GM12878 (cell line): ENCODE data around the gene MID1.

Experiments used
- BMI1 ChIP-seq: fragments of 450-650 bp; IDR thresholded peaks from 2 replicates; pipeline ENCODE4 v1.6.1; 2016; ENCODE audit warnings: mild to moderate bottlenecking, moderate library complexity, borderline replicate concordance
- CREB1 ChIP-seq: IDR thresholded peaks from 2 replicates; pipeline ENCODE4 v1.6.1; 2012; ENCODE audit warnings: low read depth, mild to moderate bottlenecking, inconsistent platforms
- CTCF ChIP-seq, 3 experiments: IDR thresholded peaks in 2 of 3; conservative IDR thresholded peaks in 1 of 3; 2 replicates each; pipeline ENCODE4 v1.5.1; 2011; ENCODE audit warnings: low read depth in 3 of 3, low read length in 3 of 3, mild to moderate bottlenecking in 3 of 3, control low read depth in 2 of 3, moderate library complexity in 2 of 3, inconsistent platforms in 1 of 3, mixed read lengths in 1 of 3; ENCODE audit not compliant: control insufficient read depth in 2 of 3, insufficient read depth in 1 of 3; ENCODE audit errors: extremely low read depth in 1 of 3
- EZH2 ChIP-seq: IDR thresholded peaks from 2 replicates; pipeline ENCODE4 v1.6.1; 2012; ENCODE audit warnings: low read depth, mild to moderate bottlenecking, control low read depth, inconsistent platforms, low read length, borderline replicate concordance; ENCODE audit not compliant: control insufficient read depth
- FOXM1 ChIP-seq: IDR thresholded peaks from 2 replicates; pipeline ENCODE4 v1.6.1; 2012; ENCODE audit warnings: low read depth, mild to moderate bottlenecking, inconsistent platforms, low read length, moderate library complexity
- HDAC2 ChIP-seq: fragments of 200-600 bp; sonication (generic); IDR thresholded peaks from 2 replicates; pipeline ENCODE4 v1.6.1; 2017
- HDAC6 ChIP-seq: fragments of 200-600 bp; sonication (generic); IDR thresholded peaks from one replicate; pipeline ENCODE4 v1.8.0; 2017; ENCODE audit warnings: antibody characterized with exemption; ENCODE audit not compliant: unreplicated experiment
- ZNF274 ChIP-seq: IDR thresholded peaks from one replicate; pipeline ENCODE4 v1.8.0; 2011; ENCODE audit not compliant: insufficient read length, insufficient read depth

GRCh38 chrX:10470009-10470408, 150.4 kb downstream of the MID1 start:
- TF ChIP-seq ZNF274, result no peak
- no peak for TF ChIP-seq CTCF (IDR thresholded peaks at IDR 0.05 in 2 of 3, conservative IDR thresholded peaks at IDR 0.05 in 1 of 3; ENCODE audit: control insufficient read depth in 2 of 3, extremely low read depth in 1 of 3, insufficient read depth in 1 of 3, low read depth in 3 of 3, low read length in 3 of 3)
- no peak for TF ChIP-seq FOXM1
- no peak for TF ChIP-seq EZH2
- TF ChIP-seq HDAC6, result no peak
- no peak for TF ChIP-seq BMI1
- no peak for TF ChIP-seq CREB1
- TF ChIP-seq HDAC2, result no peak
